Esophagus muscularis mucosa (tissue), 3 donors: ENCODE data around the gene CLCN7.

Experiments used
- CTCF ChIP-seq, 3 experiments: fragments of 200-600 bp in 2 of 3; fragments of 450-650 bp in 1 of 3; sonication (generic) in 2 of 3; IDR thresholded peaks; one replicate each; pipeline ENCODE4 v1.5.1; 2017 to 2019; ENCODE audit warnings: antibody characterized with exemption in 3 of 3, mild to moderate bottlenecking in 2 of 3, moderate library complexity in 1 of 3
- POLR2A ChIP-seq: fragments of 450-650 bp; IDR thresholded peaks from one replicate; pipeline ENCODE4 v1.6.1; 2017; ENCODE audit warnings: antibody characterized with exemption, moderate library complexity, mild to moderate bottlenecking, low read depth

- TF ChIP-seq POLR2A (no peak), CTCF (IDR thresholded peaks at IDR 0.05) (no peak)
Measured at GRCh38 chr16:1426734-1427471, 47.9 kb downstream of the CLCN7 start.
